HCT116 (cell line): ENCODE data around the gene IL4. TPM values are rescaled to one million over a fixed set of nuclear protein-coding genes. Genes with fewer than 3 reads are reported as not detected.

Source experiments
- ATAC-seq: fragments of 200-7000 bp; cut with Tn5 transposase; 2 replicates; pipeline ENCODE4 v1.9.1; 2020; ENCODE audit warnings: mild to moderate bottlenecking, moderate library complexity
- BruUV-seq: library from RNA; stranded (reverse); fragments of 400-500 nt; replicated peaks from 2 replicates; lab custom pipeline; 2021; lab: Mats Ljungman, UMichigan
- CTCF ChIA-PET: fragments of 300-600 bp; sonication (Branson Sonifier 250); formaldehyde crosslinking; loops from one replicate; lab custom pipeline; 2021; ENCODE audit warnings: antibody characterized with exemption; lab: Charles Lee
- POLR2A ChIA-PET: fragments of 300-600, 350-600 bp; sonication (Branson Sonifier 250); formaldehyde crosslinking; loops from one replicate; lab custom pipeline; 2021; ENCODE audit warnings: antibody characterized with exemption; lab: Charles Lee
- RAD21 ChIA-PET, 2 experiments: fragments of 300-600 bp; sonication (Branson Sonifier 250); formaldehyde crosslinking; loops; one replicate each; lab custom pipeline; 2023; ENCODE audit warnings: low total read pairs in 2 of 2; ENCODE audit not compliant: uncharacterized antibody in 2 of 2, unreplicated experiment in 2 of 2, low non-redundant PET in 1 of 2; lab: Charles Lee
- DNase-seq: peaks from one replicate; pipeline ENCODE4 v3.0.0-alpha.2; 2010; ENCODE audit warnings: low read depth, low spot score
- H2AFZ ChIP-seq: fragments of 200-600 bp; shearing (Covaris generic), sonication (generic); 2 replicates; pipeline ENCODE4 v1.6.1; 2017; ENCODE audit warnings: low read depth, mixed run types, mixed read lengths, antibody characterized with exemption, low read length; ENCODE audit not compliant: poor library complexity, severe bottlenecking
- H3K27ac ChIP-seq: 2 replicates; pipeline ENCODE4 v1.5.1; 2012; ENCODE audit warnings: low read depth, low read length
- H3K27me3 ChIP-seq: fragments of 200-600 bp; sonication (generic); 2 replicates; pipeline ENCODE4 v1.6.1; 2016; ENCODE audit warnings: mixed run types, low read length, mixed read lengths; ENCODE audit not compliant: insufficient read depth
- H3K36me3 ChIP-seq, 2 experiments: fragments of 200-500 bp in 1 of 2; fragments of 200-600 bp in 1 of 2; sonication (Bioruptor generic) in 1 of 2; sonication (generic) in 1 of 2; 2 replicates each; pipeline versions ENCODE4 v1.5.1 to v1.6.1; 2014 to 2016; ENCODE audit warnings: low read length in 2 of 2, inconsistent platforms in 1 of 2, mixed read lengths in 1 of 2, mixed run types in 1 of 2; ENCODE audit not compliant: insufficient read depth in 2 of 2, control insufficient read depth in 1 of 2
- H3K4me1 ChIP-seq, 2 experiments: fragments of 200-600 bp in 1 of 2; sonication (generic) in 1 of 2; 2 replicates each; pipeline versions ENCODE4 v1.5.1 to v1.6.1; 2012 to 2017; ENCODE audit warnings: low read length in 2 of 2, inconsistent platforms in 1 of 2, mild to moderate bottlenecking in 1 of 2, mixed read lengths in 1 of 2, mixed run types in 1 of 2, moderate library complexity in 1 of 2; ENCODE audit not compliant: insufficient read depth in 2 of 2, control insufficient read depth in 1 of 2
- H3K4me2 ChIP-seq: fragments of 200-600 bp; sonication (generic); 2 replicates; pipeline ENCODE4 v1.6.1; 2017; ENCODE audit warnings: mixed run types, low read length, mixed read lengths
- H3K4me3 ChIP-seq, 2 experiments: fragments of 200-600 bp in 1 of 2; sonication (generic) in 1 of 2; replicated peaks in 1 of 2; 2 replicates each; pipeline ENCODE4 v1.5.1; 2011 to 2016; ENCODE audit warnings: low read length in 2 of 2, control low read depth in 1 of 2, low read depth in 1 of 2, mild to moderate bottlenecking in 1 of 2, mixed read lengths in 1 of 2, mixed run types in 1 of 2
- H3K79me2 ChIP-seq: fragments of 200-600 bp; sonication (generic); 2 replicates; pipeline ENCODE4 v1.6.1; 2017; ENCODE audit warnings: mild to moderate bottlenecking, mixed run types, low read length, moderate library complexity, mixed read lengths; ENCODE audit not compliant: insufficient read depth
- H3K9ac ChIP-seq: fragments of 200-600 bp; sonication (generic); 2 replicates; pipeline ENCODE4 v1.6.1; 2016; ENCODE audit warnings: low read length, mixed read lengths
- H3K9me2 ChIP-seq: fragments of 200-600 bp; sonication (generic), shearing (Covaris generic); 2 replicates; pipeline ENCODE4 v1.6.1; 2017; ENCODE audit warnings: mixed run types, mild to moderate bottlenecking, moderate library complexity; ENCODE audit not compliant: insufficient read depth
- H3K9me3 ChIP-seq, 2 experiments: fragments of 200-500 bp in 1 of 2; fragments of 200-600 bp in 1 of 2; sonication (Bioruptor generic) in 1 of 2; sonication (generic) in 1 of 2; 2 replicates each; pipeline ENCODE4 v1.6.1; 2014 to 2017; ENCODE audit warnings: low read length in 2 of 2, mixed read lengths in 2 of 2, inconsistent platforms in 1 of 2, low read depth in 1 of 2, mild to moderate bottlenecking in 1 of 2, mixed run types in 1 of 2, moderate library complexity in 1 of 2; ENCODE audit not compliant: control insufficient read depth in 1 of 2, insufficient read depth in 1 of 2
- H4K20me1 ChIP-seq: fragments of 200-600 bp; sonication (generic), shearing (Covaris generic); 2 replicates; pipeline ENCODE4 v1.6.1; 2017; ENCODE audit warnings: mixed run types, mild to moderate bottlenecking, moderate library complexity; ENCODE audit not compliant: insufficient read depth
- ELF1 ChIP-seq: IDR thresholded peaks from 2 replicates; pipeline ENCODE4 v1.6.1; 2012; ENCODE audit warnings: low read depth, borderline replicate concordance
- POLR2A ChIP-seq: IDR thresholded peaks from 2 replicates; pipeline ENCODE4 v1.7.0; 2011; ENCODE audit warnings: borderline replicate concordance; ENCODE audit not compliant: insufficient read depth, insufficient read length; ENCODE audit errors: extremely low read depth
- POLR2AphosphoS5 ChIP-seq: IDR thresholded peaks from 2 replicates; pipeline ENCODE4 v1.6.1; 2011; ENCODE audit warnings: mild to moderate bottlenecking, low read depth, low read length, moderate library complexity
- RAD21 ChIP-seq: IDR thresholded peaks from 2 replicates; pipeline ENCODE4 v1.6.1; 2012; ENCODE audit warnings: low read depth, mild to moderate bottlenecking
- SIN3A ChIP-seq: IDR thresholded peaks from 2 replicates; pipeline ENCODE4 v1.6.1; 2012; ENCODE audit warnings: low read depth
- SP1 ChIP-seq: IDR thresholded peaks from 2 replicates; pipeline ENCODE4 v1.6.1; 2012; ENCODE audit warnings: low read depth
- ZBTB33 ChIP-seq: IDR thresholded peaks from 2 replicates; pipeline ENCODE4 v1.6.1; 2011; ENCODE audit warnings: mild to moderate bottlenecking, low read length, moderate library complexity; ENCODE audit not compliant: insufficient replicate concordance; ENCODE audit errors: extremely low read depth
- ZNF274 ChIP-seq: fragments of 200-500 bp; sonication (Bioruptor generic); IDR thresholded peaks from 2 replicates; pipeline ENCODE4 v1.6.1; 2014; ENCODE audit warnings: mild to moderate bottlenecking, low read depth, low read length, inconsistent platforms
- intact Hi-C: fragments of 100-400 bp; cut with micrococcal nuclease; formaldehyde crosslinking; loops from 2 replicates; pipeline ENCODE4 v1.10.0; 2022
- total RNA-seq: library from RNA; stranded (reverse); gene quantifications from one replicate; pipeline ENCODE4 v1.2.1, GENCODE V29; 2021; ENCODE audit not compliant: unreplicated experiment

Gene IL4
- total RNA-seq, 1 experiment from 2014 or later = not detected

GRCh38 chr5:132640613-132641012, 33.2 kb upstream of the IL4 start:
- no peak for DNase-seq
- no TSS peak for BruUV-seq
- Histone ChIP-seq H3K36me3 (peaks cover 33 to 47% of the 10 kb centered on the region in 2 experiments; a peak in 3 of 4 replicates), H4K20me1 (no peaks in the 10 kb centered on the region), H3K9ac (no peak overlapping the region), H3K79me2 (no peaks in the 10 kb centered on the region; the same call in 1 of the 2 replicates), H3K4me3 (no peak overlapping the region), H3K27me3 (no peaks in the 10 kb centered on the region), H2AFZ (no peak overlapping the region), H3K27ac (no peak overlapping the region), H3K9me2 (no peaks in the 10 kb centered on the region), H3K4me2 (no peak overlapping the region), H3K9me3 (no peaks in the 10 kb centered on the region), H3K4me1 (no peaks in the 10 kb centered on the region)
- ChIA-PET POLR2A (no interaction called here), CTCF (no interaction called here), RAD21 (no interaction called here)
- no peak for TF ChIP-seq ELF1
- no peak for TF ChIP-seq SP1
- no peak for TF ChIP-seq SIN3A
- no peak for TF ChIP-seq ZBTB33
- TF ChIP-seq POLR2AphosphoS5 = no peak
- TF ChIP-seq POLR2A = no peak
- intact Hi-C loops = no loop called here
- no peak for ATAC-seq

GRCh38 chr5:132641241-132641723, 32.5 kb upstream of the IL4 start:
- Histone ChIP-seq H3K27ac (no peak overlapping the region), H3K4me2 (no peak overlapping the region), H3K79me2 (no peaks in the 10 kb centered on the region), H4K20me1 (no peaks in the 10 kb centered on the region), H3K9ac (no peak overlapping the region), H3K9me2 (no peaks in the 10 kb centered on the region), H3K4me3 (no peak overlapping the region), H2AFZ (no peak overlapping the region), H3K36me3 (peaks cover 29 to 47% of the 10 kb centered on the region in 2 experiments; a peak in 3 of 4 replicates), H3K27me3 (no peaks in the 10 kb centered on the region), H3K4me1 (no peaks in the 10 kb centered on the region), H3K9me3 (no peaks in the 10 kb centered on the region)
- DNase-seq (no peak), ATAC-seq (no peak)
- POLR2A ChIA-PET = no interaction called here
- intact Hi-C loops = no loop called here
- no TSS peak for BruUV-seq
- CTCF ChIA-PET = no interaction called here
- RAD21 ChIA-PET = no interaction called here
- TF ChIP-seq ZNF274 (no peak), RAD21 (no peak), ELF1 (no peak), POLR2A (no peak)
